NCI-H146 (cell line): ENCODE measurements around the gene C17orf78.
A peak's percentile ranks its signal among the peaks of the same experiment; 100 is the strongest.
"Not testable (repeated sequence)": the region's sequence is repeated elsewhere in the genome, so short reads cannot be mapped to it uniquely, and the experiment has no call there.

Experiments used
- DNase-seq: peaks from one replicate; lab custom pipeline; 2025; lab: John Stamatoyannopoulos, UW

The C17orf78 gene

DNA sequence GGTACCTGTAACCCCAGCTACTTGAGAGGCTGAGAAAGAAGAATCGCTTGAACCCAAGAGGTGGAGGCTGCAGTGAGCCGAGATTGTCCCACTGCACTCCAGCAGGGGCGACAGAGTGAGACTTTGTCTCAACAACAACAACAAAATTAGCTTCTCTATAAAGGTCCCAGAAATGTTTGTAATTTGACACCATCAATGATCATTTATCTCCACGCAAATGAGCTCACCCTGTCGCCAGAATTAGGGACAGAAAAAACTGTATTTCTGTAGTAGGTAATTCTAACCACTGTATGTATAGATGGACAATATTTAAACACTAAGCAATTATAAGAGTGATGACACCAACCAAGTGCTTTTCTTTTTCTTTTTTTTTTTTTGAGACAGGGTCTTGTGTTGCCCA, 10.7 kb downstream of the C17orf78 start:
- no peak for DNase-seq

DNA sequence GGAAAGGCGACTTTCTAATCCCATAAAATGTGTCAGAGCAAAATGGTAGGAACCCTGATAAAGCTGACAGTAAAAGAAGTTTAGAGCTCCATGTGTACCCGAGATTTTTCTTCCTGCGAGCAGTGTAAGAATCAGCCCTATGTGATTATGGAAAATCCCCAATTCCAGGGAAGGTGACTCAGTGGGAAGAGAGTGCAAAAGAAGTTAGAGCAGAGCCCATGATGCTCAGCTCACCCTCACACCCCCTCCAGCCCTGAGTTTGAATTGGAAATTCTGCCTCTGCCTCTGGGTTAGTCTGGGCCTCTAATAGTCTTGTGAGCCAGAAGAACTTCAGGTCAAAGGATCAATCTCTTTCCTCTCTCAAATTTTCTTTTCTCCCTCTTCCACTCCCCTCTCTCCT, 12.5 kb downstream of the C17orf78 start:
- no peak for DNase-seq

GRCh38 chr17:37389160-37389559, 13.4 kb downstream of the C17orf78 start:
- no peak for DNase-seq

DNA sequence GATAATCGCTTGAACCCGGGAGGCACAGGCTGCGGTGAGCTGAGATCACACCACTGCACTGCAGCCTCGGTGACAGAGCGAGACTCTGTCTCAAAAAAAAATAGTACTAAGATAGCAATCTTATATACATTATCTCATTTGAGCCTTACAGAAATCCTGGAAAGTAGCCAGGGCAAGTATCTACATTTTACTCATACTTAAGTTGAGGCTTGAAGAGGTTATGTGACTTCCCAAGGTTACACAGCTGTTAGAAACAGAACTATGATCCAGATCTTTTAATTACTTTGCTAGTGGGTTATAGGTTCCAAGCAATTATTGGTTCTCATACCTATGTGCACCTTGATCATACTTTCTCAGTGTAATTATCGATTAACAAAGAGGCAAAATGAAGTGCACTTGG, 15.4 kb downstream of the C17orf78 start:
- DNase-seq = no peak

DNA sequence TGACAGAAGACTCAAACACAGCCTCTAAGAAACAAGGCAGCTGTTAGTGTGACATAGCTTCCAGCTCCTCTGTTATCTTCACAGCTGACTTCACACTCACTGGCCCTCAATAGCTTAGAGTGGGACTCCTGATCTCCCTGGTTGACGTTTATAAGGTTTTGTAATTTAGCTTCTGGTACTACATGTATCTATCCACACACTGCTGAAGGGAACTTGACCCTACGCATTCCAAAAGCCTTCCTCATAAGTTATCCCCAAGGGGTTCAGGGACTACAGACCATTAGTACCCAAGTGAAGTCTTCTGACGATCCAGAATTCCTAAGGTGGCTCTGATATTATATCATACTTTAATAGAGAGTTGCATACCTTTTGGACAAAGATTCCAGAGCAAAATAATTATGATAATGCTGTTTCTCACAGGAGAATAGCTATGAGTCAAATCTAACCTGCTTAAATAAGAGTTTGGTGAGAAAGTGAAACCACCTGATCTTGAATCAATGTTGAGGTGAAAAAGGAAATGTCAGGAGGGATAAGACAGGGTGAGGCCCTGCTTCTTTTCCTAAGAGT, 16.3 kb downstream of the C17orf78 start:
- DNase-seq = no peak

DNA sequence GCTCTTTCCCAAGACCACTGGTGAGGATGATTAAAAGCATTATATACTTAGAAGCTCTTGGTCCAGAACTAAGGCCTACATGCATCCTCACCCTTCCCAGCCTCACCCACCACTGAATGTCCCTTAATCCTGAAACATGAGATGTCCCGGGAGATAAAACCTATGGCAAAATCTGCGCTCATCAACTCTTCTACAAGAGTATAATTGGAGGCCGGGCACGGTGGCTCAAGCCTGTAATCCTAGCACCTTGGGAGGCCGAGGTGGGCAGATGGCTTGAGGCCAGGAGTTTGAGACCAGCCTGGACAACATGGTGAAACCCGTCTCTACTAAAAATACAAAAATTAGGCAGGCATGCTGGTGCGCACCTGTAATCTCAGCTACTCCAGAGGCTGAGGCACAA, 17.6 kb downstream of the C17orf78 start:
- DNase-seq = no peak

- no peak for DNase-seq
These were observed 23.5 kb downstream of the C17orf78 start for GRCh38 chr17:37399265-37399803.

DNA sequence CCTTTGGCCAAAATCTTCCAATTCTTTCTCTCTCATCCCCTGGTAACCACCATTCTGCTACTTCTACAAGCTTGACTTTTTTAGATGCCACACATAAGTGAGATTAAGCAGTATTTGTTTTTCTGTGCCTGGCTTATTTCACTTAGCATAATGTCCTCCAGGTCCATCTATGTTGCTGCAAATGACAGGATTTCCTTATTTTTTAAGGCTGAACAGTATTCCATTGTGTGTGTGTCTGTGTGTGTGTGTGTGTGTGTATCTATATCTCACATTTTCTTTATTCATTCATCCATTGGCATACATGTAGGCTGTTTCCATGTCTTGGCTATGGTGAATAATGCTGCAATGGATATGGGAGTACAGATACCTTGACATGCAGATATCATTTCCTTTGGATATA, 24.7 kb downstream of the C17orf78 start:
- no peak for DNase-seq

DNA sequence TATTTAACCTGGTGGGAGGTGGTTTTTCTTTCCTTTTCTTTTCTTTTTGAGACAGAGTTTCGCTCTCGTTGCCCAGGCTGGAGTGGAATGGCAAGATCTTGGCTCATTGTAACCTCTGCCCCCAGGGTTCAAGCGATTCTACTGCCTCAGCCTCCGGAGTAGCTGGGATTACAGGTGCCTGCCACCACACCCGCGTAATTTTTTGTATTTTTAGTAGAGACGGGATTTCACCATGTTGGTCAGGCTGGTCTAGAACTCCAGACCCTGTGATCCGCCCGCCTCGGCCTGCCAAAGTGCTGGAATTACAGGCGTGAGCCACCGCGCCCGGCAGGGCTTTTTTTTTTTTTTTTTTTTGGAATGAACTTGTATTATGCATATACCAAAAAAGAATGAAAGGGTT, 29.7 kb downstream of the C17orf78 start:
- DNase-seq = not testable (repeated sequence)

GRCh38 chr17:37405955-37406634, 30.3 kb downstream of the C17orf78 start:
- DNase-seq = peak; percentile 53

DNA sequence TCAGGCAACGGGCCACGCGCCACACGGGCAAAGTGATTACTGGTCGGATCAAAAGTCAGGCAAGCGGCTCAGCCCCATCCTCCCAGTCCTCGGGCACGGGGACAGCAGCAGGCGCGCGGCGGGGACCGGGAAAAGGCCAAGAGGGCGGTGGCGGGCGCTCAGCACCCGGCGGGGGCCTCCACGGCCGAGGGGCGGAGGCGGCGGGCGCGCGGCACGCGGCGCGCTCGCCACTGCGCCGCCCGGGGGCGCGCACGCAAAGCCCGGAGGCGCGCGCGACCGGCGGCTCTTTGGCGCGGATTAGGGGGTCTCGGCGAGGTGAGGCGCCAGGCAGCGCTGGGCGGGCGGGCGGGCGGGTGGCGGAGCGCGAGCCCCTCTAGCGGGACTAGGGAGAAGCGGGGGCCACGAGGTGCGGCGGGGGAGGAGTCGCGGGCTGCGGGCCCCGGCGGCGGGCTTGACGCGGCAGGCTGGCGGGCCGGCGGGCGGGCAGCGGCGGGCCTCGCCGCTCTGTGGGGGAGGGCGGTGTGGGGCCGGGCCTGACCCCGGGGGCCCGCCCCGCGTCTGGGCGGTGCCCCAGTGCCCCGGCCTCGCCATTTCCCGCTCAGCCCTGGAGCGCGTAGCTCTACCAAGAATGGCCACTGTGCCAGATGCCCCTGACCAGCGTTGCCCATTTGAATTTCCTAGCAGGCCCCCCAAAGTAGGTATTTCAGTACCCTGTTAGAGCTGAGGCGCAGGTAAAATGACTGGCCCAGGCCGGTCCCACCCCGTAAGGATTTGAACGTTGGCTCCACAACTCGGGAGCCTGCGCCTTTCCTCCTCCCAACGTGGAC, 31.1 kb downstream of the C17orf78 start, which contains the start of the genes ACACA and TADA2A:
Gene ACACA, minus strand, starts transcription at position 202 of the 827 bp plus-strand sequence. CDS start 537 bp downstream, outside the sequence.
Gene TADA2A, plus strand, starts transcription at position 252 of the 827 bp plus-strand sequence. CDS start 4,480 bp downstream, outside the sequence.
- DNase-seq = peak; percentile 88

GRCh38 chr17:37408145-37408479, 32.3 kb downstream of the C17orf78 start:
- DNase-seq = not testable (repeated sequence)

DNA sequence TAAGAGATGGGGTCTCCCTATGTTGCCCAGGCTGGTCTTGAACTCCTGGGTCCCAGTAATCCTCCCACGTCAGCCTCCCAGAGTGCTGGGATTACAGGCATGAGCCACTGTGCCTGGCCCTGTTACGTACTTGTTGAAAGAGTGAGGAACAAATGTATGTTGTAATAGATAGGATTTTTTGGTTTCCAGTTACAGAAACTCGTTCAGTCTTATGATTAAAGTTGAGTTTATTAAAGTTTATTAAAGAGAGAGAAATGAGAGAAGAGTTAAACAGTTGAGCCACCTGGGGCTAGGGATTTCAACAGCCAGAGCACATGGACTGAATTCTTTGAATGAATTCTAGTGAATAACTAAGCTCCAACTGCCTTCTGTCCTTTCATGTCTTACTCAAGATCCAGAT, 34.6 kb downstream of the C17orf78 start:
- no peak for DNase-seq

GRCh38 chr17:37413875-37414519, 38.2 kb downstream of the C17orf78 start:
- DNase-seq = no peak

DNA sequence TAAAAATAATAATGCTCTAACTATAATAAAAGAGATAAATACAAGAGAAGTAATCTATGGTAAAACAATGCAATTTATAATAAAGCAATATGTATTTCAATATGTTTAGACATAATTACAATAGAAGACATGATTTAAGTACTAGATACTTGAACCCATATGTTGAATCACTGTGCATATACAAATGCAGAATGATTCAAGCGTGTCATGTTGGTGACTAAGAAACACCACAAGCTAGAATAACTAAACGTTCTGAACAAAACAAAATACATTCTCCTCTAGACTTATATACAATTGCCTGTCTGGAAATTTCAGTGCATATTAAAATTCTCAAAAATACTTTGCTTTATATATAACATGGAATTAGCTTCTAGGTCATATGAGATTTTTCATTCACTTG, 42.1 kb downstream of the C17orf78 start:
- no peak for DNase-seq

GRCh38 chr17:37422971-37423625, 47.3 kb downstream of the C17orf78 start:
- DNase-seq = no peak

DNA sequence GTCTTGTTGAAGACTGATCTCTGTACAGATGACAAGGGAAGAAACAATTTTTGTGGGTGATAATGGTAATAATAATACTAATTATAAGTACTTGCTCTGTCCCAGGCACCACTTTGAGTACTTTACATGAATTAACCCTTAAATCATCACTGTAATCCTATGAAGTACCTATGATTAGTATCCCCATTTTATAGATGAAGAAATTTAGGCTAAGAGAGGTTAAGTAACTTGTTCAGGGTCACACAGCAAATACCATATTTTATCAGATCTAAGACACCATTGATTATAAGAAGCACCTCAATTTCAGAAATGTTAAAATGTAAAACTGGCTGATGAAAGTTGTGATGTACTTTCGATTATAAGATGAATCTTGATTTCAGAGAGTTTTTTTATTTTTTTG, 49.5 kb downstream of the C17orf78 start:
- no peak for DNase-seq

- no peak for DNase-seq
These were observed 53.3 kb downstream of the C17orf78 start for GRCh38 chr17:37429039-37429438.

DNA sequence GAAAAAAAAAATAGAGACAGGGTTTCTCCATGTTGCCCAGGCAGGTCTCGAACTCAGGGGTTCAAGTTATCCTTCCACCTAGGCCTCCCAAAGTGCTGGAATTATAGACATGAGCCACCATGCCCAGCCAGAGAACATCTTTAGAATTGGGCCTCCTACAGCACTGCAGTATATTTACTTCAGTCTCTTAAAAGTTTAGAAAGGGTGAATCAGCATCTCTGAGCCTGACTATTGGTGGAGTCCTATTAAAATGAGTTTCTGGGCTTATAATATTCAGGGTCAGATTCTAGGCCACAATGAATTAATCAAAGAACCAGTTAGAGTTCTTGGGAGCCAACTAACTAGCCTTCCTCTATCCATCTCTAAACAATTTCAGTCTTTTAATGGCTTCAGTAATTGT, 53.7 kb downstream of the C17orf78 start:
- DNase-seq = no peak

GRCh38 chr17:37430051-37430627, 54.4 kb downstream of the C17orf78 start:
- no peak for DNase-seq

GRCh38 chr17:37432671-37433070, 56.9 kb downstream of the C17orf78 start:
- DNase-seq = no peak
